DMS79 treated with DMSO at 0.1 percent for 48 hours (cell line): ENCODE measurements around the gene MALL.
A peak's percentile ranks its signal among the peaks of the same experiment; 100 is the strongest.
"Not testable (repeated sequence)": the region's sequence is repeated elsewhere in the genome, so short reads cannot be mapped to it uniquely, and the experiment has no call there.

ENCODE experiments used
- DNase-seq: peaks from one replicate; lab custom pipeline; 2025; lab: John Stamatoyannopoulos, UW

Gene MALL

GRCh38 chr2:110115291-110116032, at the start of gene MALL:
Gene MALL, minus strand, starts transcription at chr2:110115822. Its CDS starts 30 bp downstream, at chr2:110115792.
- peak; percentile 24 for DNase-seq

GRCh38 chr2:110157153-110157793, 41.7 kb upstream of the MALL start:
- DNase-seq: peak; percentile 31

- DNase-seq: not testable (repeated sequence)
Measured at GRCh38 chr2:110154828-110155227, 39.2 kb upstream of the MALL start.

GRCh38 chr2:110154188-110154587, 38.6 kb upstream of the MALL start:
- DNase-seq: not testable (repeated sequence)

GRCh38 chr2:110153416-110153815, 37.8 kb upstream of the MALL start:
- no peak for DNase-seq

- no peak for DNase-seq
Measured at GRCh38 chr2:110152943-110153342, 37.3 kb upstream of the MALL start.

- DNase-seq: no peak
Measured at GRCh38 chr2:110149330-110150220, 34.0 kb upstream of the MALL start.

GRCh38 chr2:110146945-110147332, 31.3 kb upstream of the MALL start:
- no peak for DNase-seq

GRCh38 chr2:110146183-110146944, 30.7 kb upstream of the MALL start:
- DNase-seq: no peak

- DNase-seq: no peak
Measured at GRCh38 chr2:110143982-110144381, 28.4 kb upstream of the MALL start.

GRCh38 chr2:110140401-110140800, 24.8 kb upstream of the MALL start:
- DNase-seq: no peak

GRCh38 chr2:110134025-110134424, 18.4 kb upstream of the MALL start:
- DNase-seq: no peak

GRCh38 chr2:110131166-110131565, 15.5 kb upstream of the MALL start:
- DNase-seq: no peak

- DNase-seq: no peak
Measured at GRCh38 chr2:110130757-110131156, 15.1 kb upstream of the MALL start.

- peak; percentile 83 for DNase-seq
Measured at GRCh38 chr2:110126906-110127305, 11.3 kb upstream of the MALL start.

- DNase-seq: peak; percentile 92
Measured at GRCh38 chr2:110126086-110126773, 10.6 kb upstream of the MALL start.

GRCh38 chr2:110124939-110125691, 9.5 kb upstream of the MALL start:
- peak; percentile 5 for DNase-seq

GRCh38 chr2:110124038-110124825, 8.6 kb upstream of the MALL start:
- DNase-seq: peak; percentile 70

- no peak for DNase-seq
Measured at GRCh38 chr2:110121592-110121991, 6.0 kb upstream of the MALL start.

GRCh38 chr2:110121052-110121334, 5.4 kb upstream of the MALL start:
- no peak for DNase-seq
